Mononuclear cell (primary cell): Measurements from ENCODE around the gene SFMBT2. TPM values are rescaled to one million over a fixed set of nuclear protein-coding genes. Genes with fewer than 3 reads are reported as not detected.
"Not testable (repeated sequence)": the region's sequence is repeated elsewhere in the genome, so short reads cannot be mapped to it uniquely, and the experiment has no call there.

Source experiments
- H3K27me3 ChIP-seq: 2 replicates; pipeline ENCODE4 v1.6.0; 2011; ENCODE audit warnings: low read length, control low read depth; ENCODE audit not compliant: insufficient read depth
- H3K4me1 ChIP-seq: 2 replicates; pipeline ENCODE4 v1.5.1; 2011; ENCODE audit warnings: mild to moderate bottlenecking, low read length, control low read depth; ENCODE audit not compliant: insufficient read depth
- H3K4me3 ChIP-seq: 2 replicates; pipeline ENCODE4 v1.5.1; 2011; ENCODE audit warnings: mild to moderate bottlenecking, low read length, moderate library complexity
- H3K9me3 ChIP-seq: 2 replicates; pipeline ENCODE4 v1.5.1; 2011; ENCODE audit warnings: low read depth, mild to moderate bottlenecking, control low read depth, low read length
- total RNA-seq: library from RNA; depleted of rRNA; stranded (reverse); fragments of >200 nt; gene quantifications from one replicate; pipeline ENCODE4 v1.2.3, GENCODE V29; 2012

Gene SFMBT2
- total RNA-seq, 1 donor = 22.8 TPM

GRCh38 chr10:7399533-7399932, 11.3 kb downstream of the SFMBT2 start:
- Histone ChIP-seq H3K4me1 (peaks cover 5% of the 10 kb centered on the region), H3K4me3 (no peak overlapping the region)

GRCh38 chr10:7397049-7398035, 13.5 kb downstream of the SFMBT2 start:
- Histone ChIP-seq H3K4me3 (no peak overlapping the region), H3K27me3 (no peaks in the 10 kb centered on the region), H3K9me3 (no peaks in the 10 kb centered on the region), H3K4me1 (peaks cover 5% of the 10 kb centered on the region)

More at GRCh38 chr10:7399533-7399932, 11.3 kb downstream of the SFMBT2 start:
- H3K27me3 ChIP-seq = no peaks in the 10 kb centered on the region
- H3K9me3 ChIP-seq = no peaks in the 10 kb centered on the region

GRCh38 chr10:7392301-7392700, 18.5 kb downstream of the SFMBT2 start:
- H3K4me3 ChIP-seq, H3K27me3 ChIP-seq, H3K9me3 ChIP-seq: not testable (repeated sequence)
- peaks cover 14% of the 10 kb centered on the region for H3K4me1 ChIP-seq

- Histone ChIP-seq H3K9me3 (no peaks in the 10 kb centered on the region), H3K27me3 (no peaks in the 10 kb centered on the region), H3K4me1 (peaks cover 14% of the 10 kb centered on the region), H3K4me3 (no peak overlapping the region)
Measured at GRCh38 chr10:7391748-7392147, 19.1 kb downstream of the SFMBT2 start.

GRCh38 chr10:7390689-7391110, 20.1 kb downstream of the SFMBT2 start:
- H3K9me3 ChIP-seq, H3K27me3 ChIP-seq, H3K4me3 ChIP-seq: not testable (repeated sequence)
- peaks cover 14% of the 10 kb centered on the region for H3K4me1 ChIP-seq

GRCh38 chr10:7389844-7390243, 21.0 kb downstream of the SFMBT2 start:
- peaks cover 14% of the 10 kb centered on the region for H3K4me1 ChIP-seq
- no peak overlapping the region for H3K4me3 ChIP-seq
- H3K27me3 ChIP-seq = no peaks in the 10 kb centered on the region
- no peaks in the 10 kb centered on the region for H3K9me3 ChIP-seq

- H3K27me3 ChIP-seq = no peaks in the 10 kb centered on the region
- H3K4me1 ChIP-seq = peaks cover 14% of the 10 kb centered on the region
- no peak overlapping the region for H3K4me3 ChIP-seq
- H3K9me3 ChIP-seq = no peaks in the 10 kb centered on the region
Measured at GRCh38 chr10:7389346-7389745, 21.5 kb downstream of the SFMBT2 start.

GRCh38 chr10:7388602-7389001, 22.2 kb downstream of the SFMBT2 start:
- H3K4me1 ChIP-seq = peaks cover 14% of the 10 kb centered on the region
- H3K27me3 ChIP-seq = no peaks in the 10 kb centered on the region
- no peak overlapping the region for H3K4me3 ChIP-seq
- H3K9me3 ChIP-seq = no peaks in the 10 kb centered on the region

GRCh38 chr10:7388149-7388548, 22.7 kb downstream of the SFMBT2 start:
- H3K4me1 ChIP-seq = peaks cover 14% of the 10 kb centered on the region
- H3K4me3 ChIP-seq, H3K27me3 ChIP-seq, H3K9me3 ChIP-seq: not testable (repeated sequence)

GRCh38 chr10:7385114-7385513, 25.7 kb downstream of the SFMBT2 start:
- no peaks in the 10 kb centered on the region for H3K9me3 ChIP-seq
- H3K4me1 ChIP-seq = peaks cover 14% of the 10 kb centered on the region

GRCh38 chr10:7383442-7383841, 27.4 kb downstream of the SFMBT2 start:
- H3K4me3 ChIP-seq = no peak overlapping the region
- no peaks in the 10 kb centered on the region for H3K9me3 ChIP-seq

More at GRCh38 chr10:7385114-7385513, 25.7 kb downstream of the SFMBT2 start:
- H3K4me3 ChIP-seq = no peak overlapping the region
- H3K27me3 ChIP-seq = no peaks in the 10 kb centered on the region

GRCh38 chr10:7380704-7381241, 30.1 kb downstream of the SFMBT2 start:
- Histone ChIP-seq H3K4me3 (no peak overlapping the region), H3K4me1 (no peaks in the 10 kb centered on the region), H3K27me3 (no peaks in the 10 kb centered on the region), H3K9me3 (no peaks in the 10 kb centered on the region)

More at GRCh38 chr10:7383442-7383841, 27.4 kb downstream of the SFMBT2 start:
- Histone ChIP-seq H3K4me1 (peaks cover 4% of the 10 kb centered on the region), H3K27me3 (no peaks in the 10 kb centered on the region)

- H3K9me3 ChIP-seq = no peaks in the 10 kb centered on the region
- no peaks in the 10 kb centered on the region for H3K27me3 ChIP-seq
- H3K4me1 ChIP-seq = no peaks in the 10 kb centered on the region
- H3K4me3 ChIP-seq = no peak overlapping the region
Measured at GRCh38 chr10:7378602-7379403, 32.0 kb downstream of the SFMBT2 start.

GRCh38 chr10:7377614-7378248, 33.1 kb downstream of the SFMBT2 start:
- H3K27me3 ChIP-seq = no peaks in the 10 kb centered on the region
- no peak overlapping the region for H3K4me3 ChIP-seq
- H3K4me1 ChIP-seq = no peaks in the 10 kb centered on the region
- H3K9me3 ChIP-seq = no peaks in the 10 kb centered on the region
